GM20000 (cell line): ENCODE results near the gene GINM1.

ENCODE experiments used
- DNase-seq: peaks from one replicate; pipeline ENCODE4 v3.0.0; 2012; ENCODE audit warnings: low spot score
- CTCF ChIP-seq: IDR thresholded peaks from 2 replicates; pipeline ENCODE4 v1.5.1; 2012; ENCODE audit warnings: mild to moderate bottlenecking, control low read depth; ENCODE audit errors: extremely low read depth, missing control alignments

GINM1 gene

GRCh38 chr6:149566410-149567193 lies 427 bp downstream of the GINM1 start:
- TF ChIP-seq CTCF: no peak
- peak; percentile 47 for DNase-seq

- DNase-seq: peak; percentile 45
- no peak for TF ChIP-seq CTCF
Measured at GRCh38 chr6:149567194-149567586, 1.0 kb downstream of the GINM1 start.

GRCh38 chr6:149567945-149568585 lies 1.9 kb downstream of the GINM1 start:
- DNase-seq: peak; percentile 24

GRCh38 chr6:149580880-149581279 lies 14.7 kb downstream of the GINM1 start:
- TF ChIP-seq CTCF: no peak
- no peak for DNase-seq

More at GRCh38 chr6:149567945-149568585, 1.9 kb downstream of the GINM1 start:
- no peak for TF ChIP-seq CTCF

- TF ChIP-seq CTCF: no peak
- no peak for DNase-seq
Measured at GRCh38 chr6:149581349-149581748, 15.2 kb downstream of the GINM1 start.

- TF ChIP-seq CTCF: no peak
- DNase-seq: no peak
Measured at GRCh38 chr6:149586149-149586548, 20.0 kb downstream of the GINM1 start.

GRCh38 chr6:149592983-149593382 lies 26.8 kb downstream of the GINM1 start:
- no peak for DNase-seq
- no peak for TF ChIP-seq CTCF
